CD4-positive, alpha-beta T cell treated with Interleukin-15 for 1 hour (primary cell): ENCODE results near the gene CACNA1I.

Experiments
- DNase-seq: peaks from one replicate; pipeline ENCODE4 v3.0.0-alpha.2; 2020

CACNA1I gene

DNA sequence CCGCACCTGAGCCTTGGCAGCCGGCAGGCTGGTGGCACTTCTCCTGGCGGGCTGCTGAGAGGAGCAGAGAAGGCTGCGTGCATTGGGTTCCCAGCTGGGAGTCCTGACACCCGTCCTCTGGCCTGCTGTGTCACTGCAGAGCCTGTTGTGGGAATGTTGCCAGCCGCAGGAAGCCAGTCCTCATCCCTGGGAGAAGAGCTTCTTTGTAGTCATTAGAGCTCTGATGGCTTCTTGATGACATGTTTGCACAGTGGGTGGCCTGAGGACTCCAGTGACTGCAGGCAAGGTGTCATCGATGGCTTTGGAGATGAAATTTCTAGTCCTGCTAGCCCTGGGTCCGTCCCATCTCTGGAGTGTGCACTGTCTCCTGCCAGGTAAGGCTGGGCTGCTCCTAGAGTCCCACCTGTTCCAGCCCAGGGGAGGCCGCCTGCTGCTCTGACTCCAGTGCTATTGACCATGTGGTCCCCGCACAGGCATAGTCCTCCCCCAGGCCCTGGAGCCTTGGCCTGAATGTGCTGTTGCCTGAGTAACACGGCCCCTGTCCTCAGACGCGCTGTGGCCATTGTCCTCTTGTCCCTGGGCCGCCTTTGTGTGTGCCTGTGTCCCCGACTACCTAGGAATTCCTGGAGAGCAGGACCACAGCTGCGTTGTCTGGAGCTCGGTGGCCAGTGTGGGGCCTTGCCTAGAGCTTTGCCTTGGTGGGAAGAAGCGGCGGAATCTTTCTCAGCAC is 129.2 kb downstream of the CACNA1I start:
- DNase-seq: no peak

DNA sequence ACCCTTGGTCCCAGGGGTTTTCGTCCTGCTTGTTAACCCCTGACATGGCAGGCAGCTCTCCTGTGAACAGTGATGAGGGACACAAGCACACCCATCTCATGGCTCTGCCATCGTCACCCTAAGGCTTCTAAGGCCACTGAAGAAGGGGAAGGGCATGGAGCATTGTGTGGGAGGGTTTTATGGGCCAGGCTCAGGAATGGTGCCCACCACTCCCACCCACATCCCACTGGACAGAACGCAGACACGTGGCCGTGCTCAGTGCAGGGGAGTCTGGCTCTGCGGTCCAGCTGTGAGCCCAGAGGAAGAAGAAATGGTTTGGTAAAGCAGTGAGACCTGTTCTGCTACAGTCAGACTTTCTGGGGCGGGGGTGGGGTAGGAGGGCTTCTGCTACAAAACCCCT is 130.0 kb downstream of the CACNA1I start:
- no peak for DNase-seq

DNA sequence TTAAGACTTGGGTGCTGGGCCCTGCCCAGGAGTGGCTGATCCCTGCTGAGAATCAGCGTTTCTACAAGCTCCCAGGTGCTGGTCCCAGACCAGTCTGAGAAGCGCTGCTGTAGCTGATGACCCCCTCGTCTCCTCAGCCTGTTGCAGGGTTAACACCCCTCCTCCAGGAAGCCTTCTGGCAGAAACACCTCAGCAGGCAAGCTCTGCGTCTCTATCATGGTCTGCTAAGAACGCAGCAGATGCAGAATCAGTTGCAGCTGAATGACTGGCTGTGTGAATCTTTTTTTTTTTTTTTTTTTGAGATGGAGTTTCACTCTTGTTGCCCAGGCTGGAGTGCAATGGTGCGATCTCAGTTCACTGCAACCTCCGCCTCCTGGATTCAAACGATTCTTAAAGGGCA is 132.5 kb downstream of the CACNA1I start:
- DNase-seq: no peak

DNA sequence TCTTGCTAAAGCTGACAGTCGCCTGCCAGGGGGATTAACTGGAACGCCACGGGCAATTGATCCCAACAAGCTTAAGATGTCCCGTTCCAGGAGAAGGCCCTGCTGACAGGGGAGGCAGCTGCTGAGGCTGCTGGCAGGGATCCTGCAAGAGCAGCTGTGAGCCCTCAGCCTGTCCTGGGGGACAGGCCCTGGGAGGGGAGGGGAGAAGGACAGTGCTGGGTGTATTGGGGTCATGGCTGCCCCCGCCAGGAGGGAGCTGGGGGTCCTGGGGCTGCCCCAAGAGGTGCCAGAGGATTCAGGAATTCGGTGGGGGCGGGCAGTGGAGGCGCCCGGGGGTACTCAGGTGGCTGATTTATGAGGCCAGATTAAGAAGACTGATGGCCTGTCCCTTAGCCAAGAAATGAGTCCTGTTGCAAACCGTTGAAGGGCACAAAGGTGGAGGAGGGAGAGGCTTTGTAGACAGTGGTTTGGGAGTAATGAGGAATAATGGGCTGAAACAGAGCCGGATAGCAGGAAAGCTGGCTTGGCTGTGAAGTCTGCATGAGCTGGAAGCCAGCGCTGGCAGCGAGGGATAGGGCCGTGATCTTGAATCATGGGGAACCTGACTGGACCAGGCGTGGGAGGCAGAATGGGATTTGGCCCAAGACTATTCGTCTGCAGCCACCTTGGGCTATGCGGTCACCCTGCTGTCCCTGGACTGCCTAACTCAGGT is 133.5 kb downstream of the CACNA1I start:
- no peak for DNase-seq

DNA sequence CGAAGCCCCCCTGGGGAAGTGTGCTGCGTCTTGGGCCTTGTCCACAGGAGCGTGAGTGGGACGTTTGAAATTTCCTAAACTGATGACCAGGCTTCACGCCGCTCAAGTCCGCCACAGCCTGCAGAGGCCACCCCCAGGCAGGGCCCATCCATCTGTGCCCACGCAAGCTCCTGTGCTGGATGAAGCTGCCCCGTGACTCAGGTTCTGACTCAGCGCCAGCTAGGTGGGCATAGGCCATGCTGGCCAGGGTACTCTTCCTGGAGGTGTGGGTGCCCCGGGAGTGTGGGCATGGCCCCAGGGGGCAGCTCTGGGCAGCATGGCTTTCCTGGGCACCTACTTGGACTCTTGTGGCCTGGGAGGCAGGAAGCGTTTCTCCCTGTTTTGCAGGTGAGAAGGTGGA is 134.8 kb downstream of the CACNA1I start:
- DNase-seq: no peak

DNA sequence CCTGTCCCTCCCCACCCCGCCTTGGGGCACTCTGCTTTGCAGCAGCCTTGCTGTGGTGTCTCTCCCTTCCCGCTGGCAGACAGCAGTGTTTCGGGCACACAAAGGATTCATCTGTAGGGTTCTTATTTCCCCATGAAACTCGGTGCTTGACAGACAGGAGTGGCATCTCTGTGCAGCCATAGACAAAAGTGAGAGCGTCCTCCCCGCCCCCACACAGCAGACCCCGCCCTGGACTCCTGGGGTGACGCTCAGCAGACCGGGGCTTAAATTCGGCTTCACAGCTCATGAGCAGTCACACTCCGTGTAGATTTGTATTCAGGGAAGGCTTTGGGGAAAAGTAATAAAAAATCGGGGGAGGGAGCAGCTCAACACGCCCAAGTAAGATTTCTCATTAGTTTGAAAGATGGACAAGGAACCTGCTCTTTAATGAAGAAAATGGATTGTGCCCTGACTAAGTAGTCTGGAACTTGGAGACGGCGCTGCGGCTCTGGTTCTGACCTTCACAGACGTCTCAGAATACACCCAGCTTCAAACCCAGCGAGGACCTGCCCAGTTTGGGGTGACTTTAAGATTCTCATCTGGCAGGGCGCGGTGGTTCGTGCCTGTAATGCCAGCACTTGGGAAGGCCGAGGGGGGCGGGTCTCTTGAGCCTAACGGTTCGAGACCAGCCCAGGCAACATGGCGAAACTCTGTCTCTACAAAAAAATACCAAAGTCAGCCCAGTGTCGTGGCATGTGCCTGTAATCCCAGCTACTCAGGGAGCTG is 136.0 kb downstream of the CACNA1I start:
- no peak for DNase-seq

DNA sequence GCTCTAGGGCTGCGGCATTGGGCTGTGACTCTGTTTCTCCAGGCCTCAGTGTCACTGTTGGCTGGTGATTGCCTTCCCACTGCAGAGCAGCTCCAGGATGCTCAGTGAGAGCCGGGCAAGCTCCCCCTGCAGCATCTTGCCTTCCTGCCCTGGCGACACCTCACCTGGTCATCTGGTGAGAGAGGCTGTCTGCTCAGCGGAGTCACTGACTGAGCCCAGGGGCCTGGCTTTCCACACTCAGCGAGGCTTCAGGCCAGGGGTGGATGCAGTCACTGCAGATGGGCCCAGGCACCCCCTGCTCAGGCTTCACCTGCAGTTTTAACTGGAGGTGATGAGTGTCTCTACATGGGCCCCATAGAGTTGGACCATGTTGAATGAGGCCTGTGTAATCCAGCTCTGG is 136.8 kb downstream of the CACNA1I start:
- no peak for DNase-seq

DNA sequence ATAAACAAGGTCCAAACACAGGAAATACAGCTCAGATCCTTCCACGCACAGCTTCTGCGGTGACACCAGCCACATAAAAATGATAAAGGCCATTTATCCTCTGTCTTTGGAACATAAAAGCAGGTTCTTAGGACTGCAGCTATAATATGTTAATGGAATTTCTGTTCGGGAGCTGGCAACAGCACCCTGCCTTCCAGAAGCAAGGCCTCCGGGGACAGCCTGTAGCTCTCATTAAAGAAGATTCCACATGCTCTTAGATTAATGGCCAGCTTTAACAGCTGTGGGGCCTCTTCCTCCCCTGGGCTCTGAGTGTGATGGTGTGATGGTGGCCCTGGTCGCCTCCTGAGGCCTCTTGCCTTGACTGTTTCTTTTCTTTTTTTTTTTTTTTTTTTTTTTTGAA is 137.3 kb downstream of the CACNA1I start:
- DNase-seq: no peak

DNA sequence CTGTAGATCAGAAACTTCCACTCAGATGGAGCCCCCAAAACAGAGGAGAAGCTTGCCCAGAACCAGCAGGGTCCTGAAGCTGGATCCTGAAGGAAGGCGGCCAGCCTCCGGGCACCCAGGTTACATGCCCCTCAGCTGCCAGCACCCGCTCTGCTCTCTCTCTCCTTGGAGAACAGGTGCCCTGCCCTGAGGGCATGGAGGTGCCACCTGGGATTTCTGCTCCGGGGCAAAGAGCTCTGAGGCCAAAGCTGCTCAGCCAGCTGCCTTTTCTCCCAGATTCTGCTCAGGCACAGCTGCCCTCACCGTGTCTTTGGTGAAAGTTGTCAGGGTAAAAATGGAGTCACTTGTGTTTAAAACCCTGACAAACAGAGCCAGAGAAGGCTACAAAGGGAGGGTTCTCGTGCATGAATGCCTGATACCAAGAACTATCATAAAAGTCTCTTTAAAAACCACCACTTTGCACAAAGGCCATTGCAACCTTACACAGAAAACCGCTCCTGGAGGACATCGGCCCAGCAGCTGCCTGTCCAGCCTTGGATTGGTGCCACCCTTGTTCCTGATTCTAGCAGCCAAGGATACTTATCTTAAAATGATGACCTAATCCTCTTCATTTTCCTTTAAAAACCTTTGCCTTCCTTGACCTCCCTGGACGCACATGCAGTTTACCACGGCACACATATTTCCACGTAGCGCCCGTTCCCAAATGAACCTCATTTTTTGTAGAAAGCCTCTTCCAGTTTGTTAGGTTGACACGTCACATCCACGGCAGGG is 140.0 kb downstream of the CACNA1I start:
- DNase-seq: no peak

DNA sequence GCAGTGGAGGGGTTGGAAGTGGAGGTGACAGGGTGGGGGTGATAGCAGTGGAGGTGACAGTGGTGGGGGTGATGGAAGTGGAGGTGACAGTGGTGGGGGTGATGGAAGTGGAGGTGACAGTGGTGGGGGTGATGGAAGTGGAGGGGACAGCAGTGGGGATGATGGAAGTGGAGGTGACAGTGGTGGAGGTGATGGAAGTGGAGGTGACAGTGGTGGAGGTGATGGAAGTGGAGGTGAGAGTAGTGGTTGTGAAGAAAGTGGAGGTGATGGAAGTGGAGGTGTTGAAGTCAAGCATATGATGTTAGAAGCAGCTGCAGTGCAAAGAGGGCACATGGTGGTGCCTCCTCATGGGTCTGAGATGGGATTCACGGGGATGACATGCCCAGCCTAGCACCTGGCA is 141.5 kb downstream of the CACNA1I start:
- DNase-seq: no peak

DNA sequence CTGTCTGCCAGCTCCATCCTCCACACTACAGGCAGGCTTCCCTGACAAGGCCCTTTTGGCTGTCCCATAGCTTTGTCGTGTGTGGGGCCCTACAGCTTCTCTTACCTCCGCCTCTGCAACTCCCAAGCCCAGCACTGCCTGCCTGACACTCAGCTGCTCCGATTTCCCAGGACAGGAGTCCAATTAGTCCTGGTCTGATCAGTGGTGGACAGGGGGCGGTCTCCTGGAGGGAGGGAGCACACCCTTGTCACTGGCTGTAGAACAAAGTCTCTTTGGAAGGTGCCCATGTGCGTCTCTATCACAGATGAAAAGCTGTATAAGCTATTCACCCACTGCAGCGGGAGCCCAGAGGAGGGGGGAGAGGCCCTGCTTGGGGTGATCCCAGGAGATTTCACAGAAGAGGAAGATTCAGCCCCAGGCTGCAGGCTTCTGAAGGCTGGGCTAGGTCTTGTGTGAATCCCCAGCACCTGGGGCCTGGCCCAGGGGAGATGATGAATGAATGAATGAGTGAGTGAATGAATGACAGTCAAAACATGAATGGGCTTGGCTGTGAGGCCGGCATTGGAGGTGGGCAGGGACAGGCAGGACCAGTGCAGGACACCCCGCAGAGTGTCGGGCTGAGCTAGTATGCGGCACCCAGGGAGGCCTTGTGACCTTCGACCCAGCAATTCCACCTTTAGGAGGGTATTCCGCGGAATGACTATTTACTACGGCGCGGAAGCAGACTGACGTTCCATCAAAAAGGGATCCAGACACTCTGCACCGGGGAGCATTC is 142.4 kb downstream of the CACNA1I start:
- DNase-seq: no peak

DNA sequence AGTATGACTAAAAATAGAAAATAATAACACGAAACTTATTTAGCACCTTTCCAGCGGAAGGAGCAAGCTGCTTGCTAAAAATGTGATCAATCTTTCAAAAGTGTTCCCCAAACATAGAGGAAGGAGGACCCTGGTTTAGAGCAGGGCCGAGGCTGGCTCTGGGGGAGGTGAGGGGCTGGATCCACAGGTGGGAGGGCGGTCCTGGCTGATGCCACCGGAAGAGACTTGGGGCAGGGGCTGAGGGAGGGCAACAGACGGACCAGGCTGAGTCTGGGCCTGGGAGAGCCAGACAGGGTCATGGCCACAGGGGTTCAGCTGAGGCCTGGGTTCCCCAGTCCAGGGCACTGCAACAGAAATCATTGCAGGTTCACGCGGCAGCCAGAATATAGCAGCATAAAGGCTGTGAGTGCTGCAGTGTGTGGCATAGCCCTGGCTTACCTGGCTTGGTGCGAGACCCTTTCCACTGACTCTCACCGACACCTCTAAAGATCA is 143.3 kb downstream of the CACNA1I start:
- DNase-seq: no peak

DNA sequence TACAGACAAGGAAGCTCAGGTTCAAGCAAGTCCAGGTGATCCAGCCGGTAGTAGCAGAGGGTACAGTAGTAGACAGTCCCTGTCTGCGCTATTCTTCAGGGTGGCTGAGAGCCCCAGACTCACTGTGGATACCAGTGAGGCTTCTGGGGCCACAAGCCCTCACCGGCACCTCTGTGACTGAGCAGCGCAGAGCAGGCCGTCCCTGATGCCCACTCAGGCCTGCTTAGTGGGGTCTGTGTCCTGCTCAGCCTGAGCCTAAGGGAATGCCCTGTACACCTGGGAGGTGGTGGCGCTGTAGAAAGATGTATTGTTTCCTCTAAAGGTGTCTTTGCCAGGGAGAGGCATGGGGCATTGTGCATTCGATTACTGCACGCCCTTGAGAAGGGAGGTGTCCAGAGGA is 143.8 kb downstream of the CACNA1I start:
- no peak for DNase-seq

DNA sequence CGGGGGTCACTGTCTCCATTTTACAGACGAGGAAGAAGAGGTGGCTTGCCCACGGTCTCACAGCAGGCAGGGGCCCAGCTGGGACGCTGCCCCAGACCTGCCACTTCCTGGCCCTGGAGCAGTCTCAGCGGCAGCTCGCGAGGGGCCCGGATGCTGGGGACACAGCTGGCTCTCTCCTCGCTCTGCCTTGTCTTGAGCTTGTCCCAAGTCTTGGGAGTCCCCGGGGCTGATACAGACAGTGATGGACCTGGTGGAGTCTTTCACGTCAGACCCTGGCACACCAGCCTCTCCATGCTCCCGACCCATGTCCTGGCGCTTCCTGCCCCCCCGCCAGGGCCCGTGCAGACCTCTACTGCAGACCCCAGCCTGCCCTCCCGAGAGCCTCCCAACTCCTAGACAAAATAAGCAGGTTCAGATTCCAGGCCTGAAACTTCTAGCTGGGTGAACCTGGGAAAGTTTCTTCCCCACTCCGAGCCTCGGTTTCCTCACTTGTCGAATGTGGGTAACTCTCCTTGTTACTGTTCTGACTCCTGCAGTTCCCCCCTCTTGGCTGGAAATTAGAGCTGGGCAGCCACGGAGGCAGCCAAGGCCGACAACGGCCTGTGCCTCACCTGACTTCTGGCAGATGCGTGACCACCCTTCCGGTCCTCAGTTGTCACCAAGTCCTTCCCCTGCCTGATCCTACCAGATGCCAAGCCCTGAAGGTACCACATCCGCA is 145.4 kb downstream of the CACNA1I start:
- peak; percentile 7 for DNase-seq

DNA sequence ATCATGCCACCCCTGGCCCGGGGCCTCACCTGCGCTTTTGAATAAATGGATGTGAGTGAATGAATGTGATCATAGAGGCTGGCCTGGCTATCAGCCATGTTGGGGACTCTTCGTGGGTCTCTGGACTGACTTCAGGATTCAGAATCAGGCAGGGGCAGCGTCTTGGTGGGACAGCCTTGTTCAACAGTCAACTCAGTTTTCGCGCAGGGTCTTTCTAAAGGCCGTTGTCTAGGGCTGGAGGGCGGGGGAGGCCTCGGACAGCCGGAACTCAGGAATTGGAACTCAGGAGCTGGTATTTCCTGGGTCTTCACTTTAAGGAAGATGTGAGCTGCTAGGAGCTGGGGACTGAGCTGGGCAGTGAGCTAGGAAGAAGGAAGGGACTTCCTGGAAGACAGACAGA is 146.0 kb downstream of the CACNA1I start:
- DNase-seq: peak; percentile 10

DNA sequence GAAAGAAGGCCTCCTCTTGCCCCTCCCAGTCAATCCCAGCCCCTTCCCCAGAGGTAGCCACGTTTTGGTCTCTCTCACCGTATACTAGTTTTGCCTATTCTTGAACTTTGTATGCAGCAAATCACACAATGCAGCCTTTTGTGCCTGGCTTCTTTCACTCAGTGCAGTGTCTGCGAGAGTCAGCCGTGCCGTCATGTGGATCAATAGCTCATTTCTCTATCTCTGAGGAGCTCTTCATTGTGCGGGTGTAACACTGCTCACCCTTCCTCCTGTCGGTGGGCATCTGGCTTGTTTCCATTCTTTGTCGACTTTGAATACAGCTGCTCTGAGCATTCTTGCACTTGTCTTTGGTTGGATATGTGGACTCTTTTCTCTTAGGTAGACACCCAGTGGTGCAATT is 146.5 kb downstream of the CACNA1I start:
- DNase-seq: peak; percentile 1

DNA sequence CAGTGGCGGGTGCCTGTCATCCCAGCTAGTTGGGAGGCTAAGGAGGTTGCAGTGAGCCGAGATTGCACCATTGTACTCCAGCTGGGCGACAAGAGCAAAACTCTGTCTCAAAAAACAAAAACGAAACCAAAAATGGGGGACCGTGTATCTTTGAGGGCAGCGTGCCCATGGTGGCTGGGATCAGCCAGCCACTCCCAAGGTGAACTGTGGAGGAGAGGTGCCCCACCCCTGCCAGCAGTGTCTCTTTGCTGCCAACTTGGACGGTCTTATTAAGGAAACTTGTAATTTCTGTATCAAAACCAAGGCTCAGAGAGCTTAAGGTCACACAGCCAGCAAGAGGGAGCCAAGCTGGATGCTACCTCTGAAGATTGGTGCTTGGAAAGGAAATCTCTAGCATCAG is 147.7 kb downstream of the CACNA1I start:
- no peak for DNase-seq

DNA sequence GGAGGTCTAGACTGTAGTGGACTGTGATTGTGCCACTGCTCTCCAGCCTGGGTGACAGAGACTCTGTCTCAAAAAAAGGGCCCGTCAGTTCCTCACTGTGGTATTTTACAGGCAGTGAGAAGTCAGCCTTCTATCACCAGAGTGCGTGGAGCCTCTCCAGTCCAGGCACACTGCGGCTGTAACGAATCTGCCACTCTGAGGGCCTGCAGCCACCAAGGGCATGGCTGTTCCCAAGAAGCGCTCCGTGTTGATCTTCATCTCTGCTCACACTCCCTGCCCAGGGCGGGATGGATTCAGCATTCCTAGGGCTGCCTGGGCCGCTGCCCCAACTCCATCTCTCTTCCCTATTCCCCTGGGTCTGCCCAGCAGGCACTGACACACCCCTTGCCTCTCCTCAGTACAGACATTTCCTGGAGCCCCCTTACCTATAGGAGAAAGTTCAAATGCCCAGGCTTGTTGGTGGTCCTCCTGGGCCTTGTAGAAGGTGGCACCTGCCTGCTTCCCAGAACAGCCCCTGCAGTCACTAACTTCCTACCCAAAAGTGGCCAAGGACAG is 148.4 kb downstream of the CACNA1I start:
- DNase-seq: peak; percentile 6

DNA sequence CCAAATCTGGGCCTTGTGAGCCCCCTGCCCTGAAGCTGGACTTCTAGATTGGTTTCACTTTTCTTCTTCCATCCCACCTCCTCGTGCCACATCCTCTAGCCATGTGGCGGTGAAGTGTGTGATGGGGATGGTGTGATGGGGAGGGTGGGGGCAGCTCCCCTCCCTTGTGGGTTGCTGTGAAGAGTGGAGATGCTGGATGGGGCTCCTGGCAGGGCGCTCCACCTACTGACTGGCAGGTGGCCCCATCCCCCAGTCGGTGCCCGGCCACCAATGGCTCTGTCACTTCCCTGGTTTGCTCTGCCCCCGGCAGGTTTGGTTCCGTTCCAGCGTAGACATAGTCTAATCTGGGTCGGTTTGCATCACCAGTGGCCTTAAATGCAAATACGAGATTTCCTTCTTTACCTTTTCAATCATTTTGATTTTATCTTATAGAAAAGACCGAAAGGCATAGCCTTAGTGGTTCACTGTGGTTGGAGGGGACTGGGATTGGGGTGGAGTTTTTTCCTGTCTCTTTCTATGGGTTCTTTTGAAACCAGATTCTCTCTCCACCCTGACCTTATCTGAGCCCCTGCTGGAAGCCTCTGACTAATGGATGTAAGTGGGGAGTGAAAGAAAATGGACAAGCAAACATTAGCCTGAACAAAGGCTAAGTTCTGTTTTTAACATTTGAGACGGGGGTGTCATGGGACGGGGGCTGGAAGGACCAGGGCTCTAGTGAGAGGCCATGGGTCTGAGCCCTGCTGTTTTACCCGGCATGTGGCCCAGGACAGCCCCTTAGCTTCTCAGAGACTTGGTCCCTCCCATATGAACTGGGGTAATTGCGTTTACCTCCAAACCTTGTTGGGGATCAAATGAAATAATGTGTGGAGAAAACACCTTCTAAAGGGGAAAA is 149.3 kb downstream of the CACNA1I start:
- DNase-seq: peak; percentile 15
